ENCODE results near the gene BUD23. TPM values are rescaled to one million over a fixed set of nuclear protein-coding genes. Genes with fewer than 3 reads are reported as not detected.

The BUD23 gene
- total and polyA plus RNA-seq, 9 of the 15 experiments (the other 6 are each of a cell fraction or from before 2014, with no cell fraction given): 79.5 to 270 (median 150) TPM

DNA sequence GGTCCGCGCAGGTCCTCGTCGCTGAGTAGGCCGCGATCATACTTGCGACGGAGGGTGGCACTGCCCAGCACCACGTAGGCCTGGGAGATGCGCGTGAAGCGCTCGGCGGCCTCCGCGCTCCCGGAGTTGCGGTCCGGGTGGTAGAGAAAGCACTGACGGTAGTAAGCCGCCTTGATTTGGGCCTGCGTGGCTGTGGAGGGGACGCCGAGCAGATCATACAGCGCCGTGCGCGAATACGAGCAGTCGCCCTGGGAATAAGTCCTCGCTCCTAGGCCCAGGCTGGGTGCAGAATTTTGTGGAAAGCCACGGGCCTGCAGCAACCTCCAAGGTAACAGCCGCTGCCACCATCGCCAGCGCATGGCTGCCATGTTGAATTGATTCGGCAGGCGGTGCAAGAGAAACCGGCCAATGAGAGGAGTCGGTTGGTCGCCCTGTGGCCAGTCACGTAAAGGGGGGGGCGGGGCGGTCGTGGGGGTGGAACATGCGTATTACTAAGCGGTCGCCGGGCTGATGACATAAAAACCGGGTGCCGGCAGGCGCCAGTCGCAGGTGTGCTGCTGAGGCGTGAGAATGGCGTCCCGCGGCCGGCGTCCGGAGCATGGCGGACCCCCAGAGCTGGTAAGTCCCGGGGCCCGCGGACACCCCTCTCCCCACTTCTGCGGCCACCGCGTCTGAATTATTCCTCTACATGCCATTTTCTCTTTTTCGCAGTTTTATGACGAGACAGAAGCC is at the start of gene BUD23, which contains the start of gene DNAJC30 (continued):
- TF ChIP-seq, protein P1, sequence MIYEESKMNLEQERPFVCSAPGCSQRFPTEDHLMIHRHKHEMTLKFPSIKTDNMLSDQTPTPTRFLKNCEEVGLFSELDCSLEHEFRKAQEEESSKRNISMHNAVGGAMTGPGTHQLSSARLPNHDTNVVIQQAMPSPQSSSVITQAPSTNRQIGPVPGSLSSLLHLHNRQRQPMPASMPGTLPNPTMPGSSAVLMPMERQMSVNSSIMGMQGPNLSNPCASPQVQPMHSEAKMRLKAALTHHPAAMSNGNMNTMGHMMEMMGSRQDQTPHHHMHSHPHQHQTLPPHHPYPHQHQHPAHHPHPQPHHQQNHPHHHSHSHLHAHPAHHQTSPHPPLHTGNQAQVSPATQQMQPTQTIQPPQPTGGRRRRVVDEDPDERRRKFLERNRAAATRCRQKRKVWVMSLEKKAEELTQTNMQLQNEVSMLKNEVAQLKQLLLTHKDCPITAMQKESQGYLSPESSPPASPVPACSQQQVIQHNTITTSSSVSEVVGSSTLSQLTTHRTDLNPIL (CRISPR knock-in tag; IDR thresholded peaks at IDR 0.05): no peak
- no peak for TF ChIP-seq MIER1 (IDR thresholded peaks at IDR 0.05; ENCODE audit: low read depth)
- TF ChIP-seq, protein P2, sequence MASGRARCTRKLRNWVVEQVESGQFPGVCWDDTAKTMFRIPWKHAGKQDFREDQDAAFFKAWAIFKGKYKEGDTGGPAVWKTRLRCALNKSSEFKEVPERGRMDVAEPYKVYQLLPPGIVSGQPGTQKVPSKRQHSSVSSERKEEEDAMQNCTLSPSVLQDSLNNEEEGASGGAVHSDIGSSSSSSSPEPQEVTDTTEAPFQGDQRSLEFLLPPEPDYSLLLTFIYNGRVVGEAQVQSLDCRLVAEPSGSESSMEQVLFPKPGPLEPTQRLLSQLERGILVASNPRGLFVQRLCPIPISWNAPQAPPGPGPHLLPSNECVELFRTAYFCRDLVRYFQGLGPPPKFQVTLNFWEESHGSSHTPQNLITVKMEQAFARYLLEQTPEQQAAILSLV (tag; IDR thresholded peaks at IDR 0.05): no peak
- no peak for TF ChIP-seq GATAD2A (IDR thresholded peaks at IDR 0.05)
- TF ChIP-seq, protein P3, sequence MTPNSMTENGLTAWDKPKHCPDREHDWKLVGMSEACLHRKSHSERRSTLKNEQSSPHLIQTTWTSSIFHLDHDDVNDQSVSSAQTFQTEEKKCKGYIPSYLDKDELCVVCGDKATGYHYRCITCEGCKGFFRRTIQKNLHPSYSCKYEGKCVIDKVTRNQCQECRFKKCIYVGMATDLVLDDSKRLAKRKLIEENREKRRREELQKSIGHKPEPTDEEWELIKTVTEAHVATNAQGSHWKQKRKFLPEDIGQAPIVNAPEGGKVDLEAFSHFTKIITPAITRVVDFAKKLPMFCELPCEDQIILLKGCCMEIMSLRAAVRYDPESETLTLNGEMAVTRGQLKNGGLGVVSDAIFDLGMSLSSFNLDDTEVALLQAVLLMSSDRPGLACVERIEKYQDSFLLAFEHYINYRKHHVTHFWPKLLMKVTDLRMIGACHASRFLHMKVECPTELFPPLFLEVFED (CRISPR knock-in tag; conservative IDR thresholded peaks at IDR 0.05): no peak
- TF ChIP-seq ZNF445 (CRISPR knock-in tag; IDR thresholded peaks at IDR 0.05; ENCODE audit: low read depth): no peak
- TF ChIP-seq, protein P4, sequence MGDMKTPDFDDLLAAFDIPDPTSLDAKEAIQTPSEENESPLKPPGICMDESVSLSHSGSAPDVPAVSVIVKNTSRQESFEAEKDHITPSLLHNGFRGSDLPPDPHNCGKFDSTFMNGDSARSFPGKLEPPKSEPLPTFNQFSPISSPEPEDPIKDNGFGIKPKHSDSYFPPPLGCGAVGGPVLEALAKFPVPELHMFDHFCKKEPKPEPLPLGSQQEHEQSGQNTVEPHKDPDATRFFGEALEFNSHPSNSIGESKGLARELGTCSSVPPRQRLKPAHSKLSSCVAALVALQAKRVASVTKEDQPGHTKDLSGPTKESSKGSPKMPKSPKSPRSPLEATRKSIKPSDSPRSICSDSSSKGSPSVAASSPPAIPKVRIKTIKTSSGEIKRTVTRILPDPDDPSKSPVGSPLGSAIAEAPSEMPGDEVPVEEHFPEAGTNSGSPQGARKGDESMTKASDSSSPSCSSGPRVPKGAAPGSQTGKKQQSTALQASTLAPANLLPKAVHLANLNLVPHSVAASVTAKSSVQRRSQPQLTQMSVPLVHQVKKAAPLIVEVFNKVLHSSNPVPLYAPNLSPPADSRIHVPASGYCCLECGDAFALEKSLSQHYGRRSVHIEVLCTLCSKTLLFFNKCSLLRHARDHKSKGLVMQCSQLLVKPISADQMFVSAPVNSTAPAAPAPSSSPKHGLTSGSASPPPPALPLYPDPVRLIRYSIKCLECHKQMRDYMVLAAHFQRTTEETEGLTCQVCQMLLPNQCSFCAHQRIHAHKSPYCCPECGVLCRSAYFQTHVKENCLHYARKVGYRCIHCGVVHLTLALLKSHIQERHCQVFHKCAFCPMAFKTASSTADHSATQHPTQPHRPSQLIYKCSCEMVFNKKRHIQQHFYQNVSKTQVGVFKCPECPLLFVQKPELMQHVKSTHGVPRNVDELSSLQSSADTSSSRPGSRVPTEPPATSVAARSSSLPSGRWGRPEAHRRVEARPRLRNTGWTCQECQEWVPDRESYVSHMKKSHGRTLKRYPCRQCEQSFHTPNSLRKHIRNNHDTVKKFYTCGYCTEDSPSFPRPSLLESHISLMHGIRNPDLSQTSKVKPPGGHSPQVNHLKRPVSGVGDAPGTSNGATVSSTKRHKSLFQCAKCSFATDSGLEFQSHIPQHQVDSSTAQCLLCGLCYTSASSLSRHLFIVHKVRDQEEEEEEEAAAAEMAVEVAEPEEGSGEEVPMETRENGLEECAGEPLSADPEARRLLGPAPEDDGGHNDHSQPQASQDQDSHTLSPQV (IDR thresholded peaks at IDR 0.05): no peak
- TF ChIP-seq ZNF780A (CRISPR knock-in tag; IDR thresholded peaks at IDR 0.05): no peak
- TF ChIP-seq NONO (IDR thresholded peaks at IDR 0.05; ENCODE audit: low read depth in 2 of 2, low read length in 1 of 2): peak in 1 of 2 experiments; percentile 94; a peak in 2 of 4 replicates
- no peak for TF ChIP-seq SMARCA5 (IDR thresholded peaks at IDR 0.05)
- TF ChIP-seq CCAR2 (IDR thresholded peaks at IDR 0.05; ENCODE audit: low read depth, low read length): no peak
- TF ChIP-seq PRPF4 (IDR thresholded peaks at IDR 0.05; ENCODE audit: insufficient read depth, low read depth, low read length, poor library complexity, severe bottlenecking): no peak
- TF ChIP-seq, protein P5, sequence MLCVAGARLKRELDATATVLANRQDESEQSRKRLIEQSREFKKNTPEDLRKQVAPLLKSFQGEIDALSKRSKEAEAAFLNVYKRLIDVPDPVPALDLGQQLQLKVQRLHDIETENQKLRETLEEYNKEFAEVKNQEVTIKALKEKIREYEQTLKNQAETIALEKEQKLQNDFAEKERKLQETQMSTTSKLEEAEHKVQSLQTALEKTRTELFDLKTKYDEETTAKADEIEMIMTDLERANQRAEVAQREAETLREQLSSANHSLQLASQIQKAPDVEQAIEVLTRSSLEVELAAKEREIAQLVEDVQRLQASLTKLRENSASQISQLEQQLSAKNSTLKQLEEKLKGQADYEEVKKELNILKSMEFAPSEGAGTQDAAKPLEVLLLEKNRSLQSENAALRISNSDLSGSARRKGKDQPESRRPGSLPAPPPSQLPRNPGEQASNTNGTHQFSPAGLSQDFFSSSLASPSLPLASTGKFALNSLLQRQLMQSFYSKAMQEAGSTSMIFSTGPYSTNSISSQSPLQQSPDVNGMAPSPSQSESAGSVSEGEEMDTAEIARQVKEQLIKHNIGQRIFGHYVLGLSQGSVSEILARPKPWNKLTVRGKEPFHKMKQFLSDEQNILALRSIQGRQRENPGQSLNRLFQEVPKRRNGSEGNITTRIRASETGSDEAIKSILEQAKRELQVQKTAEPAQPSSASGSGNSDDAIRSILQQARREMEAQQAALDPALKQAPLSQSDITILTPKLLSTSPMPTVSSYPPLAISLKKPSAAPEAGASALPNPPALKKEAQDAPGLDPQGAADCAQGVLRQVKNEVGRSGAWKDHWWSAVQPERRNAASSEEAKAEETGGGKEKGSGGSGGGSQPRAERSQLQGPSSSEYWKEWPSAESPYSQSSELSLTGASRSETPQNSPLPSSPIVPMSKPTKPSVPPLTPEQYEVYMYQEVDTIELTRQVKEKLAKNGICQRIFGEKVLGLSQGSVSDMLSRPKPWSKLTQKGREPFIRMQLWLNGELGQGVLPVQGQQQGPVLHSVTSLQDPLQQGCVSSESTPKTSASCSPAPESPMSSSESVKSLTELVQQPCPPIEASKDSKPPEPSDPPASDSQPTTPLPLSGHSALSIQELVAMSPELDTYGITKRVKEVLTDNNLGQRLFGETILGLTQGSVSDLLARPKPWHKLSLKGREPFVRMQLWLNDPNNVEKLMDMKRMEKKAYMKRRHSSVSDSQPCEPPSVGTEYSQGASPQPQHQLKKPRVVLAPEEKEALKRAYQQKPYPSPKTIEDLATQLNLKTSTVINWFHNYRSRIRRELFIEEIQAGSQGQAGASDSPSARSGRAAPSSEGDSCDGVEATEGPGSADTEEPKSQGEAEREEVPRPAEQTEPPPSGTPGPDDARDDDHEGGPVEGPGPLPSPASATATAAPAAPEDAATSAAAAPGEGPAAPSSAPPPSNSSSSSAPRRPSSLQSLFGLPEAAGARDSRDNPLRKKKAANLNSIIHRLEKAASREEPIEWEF (CRISPR knock-in tag; IDR thresholded peaks at IDR 0.05): no peak
- TF ChIP-seq GATA2 (CRISPR knock-in tag; IDR thresholded peaks at IDR 0.05): no peak
